CD4-positive, alpha-beta T cell (primary cell): ENCODE data around the gene TMOD1. TPM values are rescaled to one million over a fixed set of nuclear protein-coding genes. Genes with fewer than 3 reads are reported as not detected.

ENCODE experiments used
- ATAC-seq: fragments of 200-7000 bp; cut with Tn5 transposase; one replicate; pipeline ENCODE4 v1.10.0; 2022; ENCODE audit warnings: mild to moderate bottlenecking; ENCODE audit not compliant: poor library complexity
- CTCF ChIA-PET: fragments of 350-600 bp; sonication (Branson Sonifier 250); formaldehyde crosslinking; loops from one replicate; lab custom pipeline; 2021; ENCODE audit warnings: antibody characterized with exemption, inconsistent platforms; lab: Charles Lee
- POLR2A ChIA-PET: fragments of 350-600 bp; sonication (Branson Sonifier 250); formaldehyde crosslinking; loops from one replicate; lab custom pipeline; 2021; ENCODE audit warnings: antibody characterized with exemption, inconsistent platforms; lab: Charles Lee
- DNase-seq, 14 experiments: peaks; one replicate each; pipeline ENCODE4 v3.0.0-alpha.2; 2013 to 2020; ENCODE audit warnings: mixed read lengths in 2 of 14
- H3K27ac ChIP-seq, 2 donors: one replicate each; pipeline versions ENCODE4 v1.5.1 to v1.7.0; 2013; ENCODE audit warnings: low read length in 2 of 2, low read depth in 1 of 2, mild to moderate bottlenecking in 1 of 2
- H3K27me3 ChIP-seq, 2 experiments: 1 replicate in 1 of 2; 2 replicates in 1 of 2; pipeline versions ENCODE4 v1.6.1 to v1.7.0; 2013; ENCODE audit warnings: low read length in 2 of 2, control low read depth in 1 of 2, mild to moderate bottlenecking in 1 of 2, moderate library complexity in 1 of 2; ENCODE audit not compliant: insufficient read depth in 2 of 2, control insufficient read depth in 1 of 2
- H3K36me3 ChIP-seq: one replicate; pipeline ENCODE4 v1.6.1; 2013; ENCODE audit warnings: low read length, control low read depth; ENCODE audit not compliant: insufficient read depth
- H3K4me1 ChIP-seq: one replicate; pipeline ENCODE4 v1.6.1; 2013; ENCODE audit warnings: low read length, control low read depth; ENCODE audit not compliant: insufficient read depth
- H3K4me3 ChIP-seq: one replicate; pipeline ENCODE4 v1.5.1; 2013; ENCODE audit warnings: mild to moderate bottlenecking, low read length, moderate library complexity
- H3K9me3 ChIP-seq, 2 experiments: 1 replicate in 1 of 2; 2 replicates in 1 of 2; pipeline versions ENCODE4 v1.6.1 to v1.7.0; 2013; ENCODE audit warnings: low read length in 2 of 2, mild to moderate bottlenecking in 2 of 2, control low read depth in 1 of 2, moderate library complexity in 1 of 2; ENCODE audit not compliant: control insufficient read depth in 1 of 2, insufficient read depth in 1 of 2
- H3K27ac Mint-ChIP-seq: one replicate; pipeline ENCODE4 v1.8.0; 2020; ENCODE audit warnings: mixed read lengths
- H3K27me3 Mint-ChIP-seq: one replicate; pipeline ENCODE4 v1.8.0; 2021; ENCODE audit warnings: mixed read lengths
- H3K36me3 Mint-ChIP-seq: one replicate; pipeline ENCODE4 v1.8.0; 2021; ENCODE audit warnings: low read depth, mixed read lengths
- H3K4me1 Mint-ChIP-seq: one replicate; pipeline ENCODE4 v1.8.0; 2021; ENCODE audit warnings: low read depth, mixed read lengths
- H3K4me3 Mint-ChIP-seq: one replicate; pipeline ENCODE4 v1.8.0; 2020; ENCODE audit warnings: mild to moderate bottlenecking, mixed read lengths
- H3K9me3 Mint-ChIP-seq: one replicate; pipeline ENCODE4 v1.8.0; 2020; ENCODE audit warnings: mixed read lengths
- CTCF ChIP-seq: fragments of 200-600 bp; IDR thresholded peaks from one replicate; pipeline ENCODE4 v1.8.0; 2022; ENCODE audit warnings: antibody characterized with exemption, mild to moderate bottlenecking
- intact Hi-C, 2 experiments: fragments of 100-400 bp; cut with DNase I in 1 of 2; cut with micrococcal nuclease in 1 of 2; formaldehyde crosslinking; loops; one replicate each; pipeline versions ENCODE4 v1.15.1 to v1.9.0; 2023 to 2025; cut with DNase I, micrococcal nuclease
- total RNA-seq, 174 experiments: library from RNA in 2 of 174; stranded (reverse) in 2 of 174; gene quantifications; one replicate each; pipeline ENCODE4 v1.2.3 and lab custom pipeline; 2021 to 2026

TMOD1 gene
- total RNA-seq, 2 experiments from 2014 or later = 0.20 to 0.47 TPM

- Mint-ChIP-seq H3K9me3 (no peaks in the 10 kb centered on the region), H3K27me3 (peaks cover 30% of the 10 kb centered on the region), H3K27ac (no peak overlapping the region), H3K36me3 (no peaks in the 10 kb centered on the region), H3K4me1 (peaks cover 6% of the 10 kb centered on the region), H3K4me3 (no peak overlapping the region)
- TF ChIP-seq CTCF = no peak
- DNase-seq (no peak), ATAC-seq (no peak)
- Histone ChIP-seq H3K4me3 (no peak overlapping the region), H3K4me1 (no peaks in the 10 kb centered on the region), H3K27me3 (peaks cover 0 to 4% of the 10 kb centered on the region in 2 experiments), H3K9me3 (no peaks in the 10 kb centered on the region), H3K36me3 (no peaks in the 10 kb centered on the region), H3K27ac (no peak overlapping the region)
- CTCF ChIA-PET = no interaction called here
- intact Hi-C loops = no loop called here
- POLR2A ChIA-PET = no interaction called here
These were observed 57.2 kb downstream of the TMOD1 start for GRCh38 chr9:97558701-97559101.

GRCh38 chr9:97559111-97559514, 57.6 kb downstream of the TMOD1 start:
- POLR2A ChIA-PET = no interaction called here
- CTCF ChIA-PET = no interaction called here
- DNase-seq (no peak), ATAC-seq (no peak)
- Histone ChIP-seq H3K9me3 (no peaks in the 10 kb centered on the region), H3K36me3 (no peaks in the 10 kb centered on the region), H3K27ac (no peak overlapping the region), H3K4me3 (no peak overlapping the region), H3K4me1 (no peaks in the 10 kb centered on the region), H3K27me3 (peaks cover 0 to 4% of the 10 kb centered on the region in 2 experiments)
- Mint-ChIP-seq H3K9me3 (no peaks in the 10 kb centered on the region), H3K27me3 (peaks cover 30% of the 10 kb centered on the region), H3K4me3 (no peak overlapping the region), H3K27ac (no peak overlapping the region), H3K4me1 (peaks cover 6% of the 10 kb centered on the region), H3K36me3 (no peaks in the 10 kb centered on the region)
- no peak for TF ChIP-seq CTCF
- intact Hi-C loops = no loop called here

GRCh38 chr9:97560154-97560553, 58.7 kb downstream of the TMOD1 start:
- no peak overlapping the region for H3K4me3 Mint-ChIP-seq
- H3K4me1 ChIP-seq = no peaks in the 10 kb centered on the region
- no peak overlapping the region for H3K27ac Mint-ChIP-seq
- peaks cover 25% of the 10 kb centered on the region for H3K27me3 Mint-ChIP-seq
- ATAC-seq (no peak), DNase-seq (no peak)
- H3K4me1 Mint-ChIP-seq = peaks cover 6% of the 10 kb centered on the region
- no peaks in the 10 kb centered on the region for H3K36me3 Mint-ChIP-seq
- H3K4me3 ChIP-seq = no peak overlapping the region
- H3K27ac ChIP-seq = no peak overlapping the region
- CTCF ChIA-PET = interaction anchor here (1.4 kb wide), 1 partner anchor 38 kb away, joined by 4 read pairs; no protein-coding TSS in a partner anchor
- POLR2A ChIA-PET = no interaction called here
- intact Hi-C loops = no loop called here
- no peaks in the 10 kb centered on the region for H3K9me3 ChIP-seq
- TF ChIP-seq CTCF = no peak
- no peaks in the 10 kb centered on the region for H3K27me3 ChIP-seq
- H3K36me3 ChIP-seq = no peaks in the 10 kb centered on the region
- no peaks in the 10 kb centered on the region for H3K9me3 Mint-ChIP-seq
